Measurements from ENCODE around the gene CGB7.
"Not testable (repeated sequence)": the region's sequence is repeated elsewhere in the genome, so short reads cannot be mapped to it uniquely, and the experiment has no call there.

CGB7 gene

DNA sequence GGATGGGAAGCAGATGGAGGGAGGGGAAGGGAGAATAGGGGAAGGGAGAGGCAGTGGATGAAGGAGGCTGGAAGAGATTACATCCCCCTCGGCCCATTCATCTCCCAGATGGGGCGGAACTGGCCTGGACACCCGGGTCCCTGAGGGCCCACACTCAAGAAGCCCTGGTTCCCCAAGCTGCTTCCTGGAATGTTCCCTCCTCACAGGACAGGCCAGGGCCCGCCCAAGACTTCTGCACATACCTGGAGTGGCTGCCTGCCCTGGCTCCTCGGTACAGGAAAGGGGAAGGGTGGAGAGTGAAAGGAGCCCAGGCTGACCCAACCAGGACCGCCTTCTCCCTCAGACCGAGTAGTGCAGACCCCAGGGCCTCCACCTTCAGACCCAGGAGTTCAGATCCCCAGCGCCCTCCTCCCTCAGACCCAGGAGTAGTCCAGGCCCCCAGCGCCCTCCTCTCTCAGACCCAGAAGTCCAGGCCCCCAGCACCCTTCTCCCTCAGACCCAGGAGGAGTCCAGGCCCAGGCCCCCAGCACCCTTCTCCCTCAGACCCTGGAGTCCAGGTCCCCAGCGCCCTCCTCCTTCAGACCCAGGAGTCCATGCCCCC, 6.6 kb upstream of the CGB7 start:
- H3K27me3 ChIP-seq, result peaks cover 98% of the 10 kb centered on the region
- H3K4me3 ChIP-seq, result no peak overlapping the region
- H4K20me1 ChIP-seq, result no peaks in the 10 kb centered on the region
- H3K4me1 ChIP-seq, result peaks cover 8% of the 10 kb centered on the region
- H3K9ac ChIP-seq, result no peak overlapping the region
- H3K9me3 ChIP-seq, result no peaks in the 10 kb centered on the region
- no peak for TF ChIP-seq Cebpa-rat (IDR thresholded peaks at IDR 0.05)
- H3K4me2 ChIP-seq, result peak overlapping the region; percentile 50
- no peak overlapping the region for H3K27ac ChIP-seq
- no peaks in the 10 kb centered on the region for H3K36me3 ChIP-seq

DNA sequence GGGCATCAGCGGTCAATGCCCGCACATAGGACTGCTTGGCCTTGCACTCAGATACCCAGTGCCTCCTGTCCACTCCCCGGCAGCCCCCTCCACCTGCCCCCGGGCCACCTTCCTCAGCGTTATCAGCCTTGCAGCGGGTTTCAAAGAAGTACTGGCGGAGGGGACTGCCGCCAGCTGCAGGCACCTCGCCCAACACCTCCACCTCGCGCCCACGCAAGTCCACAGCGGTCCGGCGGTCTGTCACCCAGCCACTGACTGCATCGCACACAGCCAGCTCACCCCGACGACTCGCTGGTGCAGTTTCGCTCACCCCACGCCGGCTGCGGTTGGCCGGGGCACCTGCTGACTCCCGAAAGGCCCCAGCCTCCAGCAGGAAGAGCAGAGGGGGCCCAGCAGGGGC, 3.9 kb upstream of the CGB7 start:
- peaks cover 2% of the 10 kb centered on the region; the same call in 1 of the 2 replicates for H4K20me1 ChIP-seq
- no peak overlapping the region for H3K4me3 ChIP-seq
- H3K27ac ChIP-seq, result no peak overlapping the region
- H3K9ac ChIP-seq, result no peak overlapping the region
- TF ChIP-seq Cebpa-rat (IDR thresholded peaks at IDR 0.05), result no peak
- no peaks in the 10 kb centered on the region for H3K9me3 ChIP-seq
- no peaks in the 10 kb centered on the region for H3K36me3 ChIP-seq
- H3K4me1 ChIP-seq, result peaks cover 24% of the 10 kb centered on the region
- H3K4me2 ChIP-seq, result no peak overlapping the region
- peaks cover 100% of the 10 kb centered on the region for H3K27me3 ChIP-seq

DNA sequence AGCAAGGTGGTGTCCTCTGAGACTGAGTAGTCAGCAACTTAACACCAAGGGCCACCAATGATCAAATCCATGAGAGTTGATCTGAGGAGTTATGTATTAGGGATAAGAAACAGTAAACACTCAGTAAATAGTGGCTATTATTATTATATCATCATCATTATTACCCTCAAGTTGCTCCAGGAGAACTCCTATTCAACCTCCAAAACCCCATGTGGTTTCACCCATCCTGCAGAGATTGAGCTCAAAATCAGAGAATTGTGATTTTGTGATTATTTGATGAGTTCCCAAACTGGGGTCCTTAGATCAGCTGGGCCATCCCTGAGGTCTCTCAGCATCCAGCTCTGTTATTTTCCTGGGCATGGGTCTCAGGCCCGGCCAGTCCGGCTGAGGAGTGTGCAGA, 3.5 kb upstream of the CGB7 start:
- TF ChIP-seq Cebpa-rat (IDR thresholded peaks at IDR 0.05), result no peak
- Histone ChIP-seq H4K20me1 (peaks cover 7% of the 10 kb centered on the region; the same call in 1 of the 2 replicates), H3K9me3 (no peaks in the 10 kb centered on the region), H3K4me3 (no peak overlapping the region), H3K9ac (no peak overlapping the region), H3K36me3 (no peaks in the 10 kb centered on the region), H3K4me1 (peaks cover 28% of the 10 kb centered on the region), H3K4me2 (no peak overlapping the region), H3K27me3 (peaks cover 100% of the 10 kb centered on the region), H3K27ac (no peak overlapping the region)

DNA sequence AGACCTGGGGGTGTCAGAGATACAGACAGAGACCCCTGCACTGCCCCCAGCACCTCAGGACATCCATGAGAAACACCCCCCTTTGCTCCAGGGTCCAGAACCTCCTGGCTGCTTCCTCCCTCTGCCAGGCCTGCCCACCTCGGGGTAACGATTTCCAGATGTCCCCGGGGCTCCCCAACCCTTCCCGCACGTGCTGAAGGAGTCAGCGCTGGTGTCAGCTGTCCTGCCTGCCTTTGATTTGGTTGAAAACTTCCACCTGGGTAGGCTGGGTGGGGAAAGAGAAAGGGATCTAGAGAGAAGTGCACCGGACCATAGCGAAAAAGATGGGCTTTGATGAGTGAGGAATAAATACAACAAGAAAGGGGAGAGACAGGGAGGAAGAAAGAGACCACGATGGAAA, 1.5 kb upstream of the CGB7 start:
- H3K9me3 ChIP-seq, result no peaks in the 10 kb centered on the region
- peak overlapping the region; percentile 34 for H3K4me2 ChIP-seq
- H3K4me1 ChIP-seq, result peaks cover 31% of the 10 kb centered on the region
- peaks cover 93% of the 10 kb centered on the region for H3K27me3 ChIP-seq
- H3K4me3 ChIP-seq, result no peak overlapping the region
- H3K36me3 ChIP-seq, result no peaks in the 10 kb centered on the region
- H3K27ac ChIP-seq, result no peak overlapping the region
- no peak overlapping the region for H3K9ac ChIP-seq
- H4K20me1 ChIP-seq, result peaks cover 8% of the 10 kb centered on the region; the same call in 1 of the 2 replicates
- TF ChIP-seq Cebpa-rat (IDR thresholded peaks at IDR 0.05), result no peak

DNA sequence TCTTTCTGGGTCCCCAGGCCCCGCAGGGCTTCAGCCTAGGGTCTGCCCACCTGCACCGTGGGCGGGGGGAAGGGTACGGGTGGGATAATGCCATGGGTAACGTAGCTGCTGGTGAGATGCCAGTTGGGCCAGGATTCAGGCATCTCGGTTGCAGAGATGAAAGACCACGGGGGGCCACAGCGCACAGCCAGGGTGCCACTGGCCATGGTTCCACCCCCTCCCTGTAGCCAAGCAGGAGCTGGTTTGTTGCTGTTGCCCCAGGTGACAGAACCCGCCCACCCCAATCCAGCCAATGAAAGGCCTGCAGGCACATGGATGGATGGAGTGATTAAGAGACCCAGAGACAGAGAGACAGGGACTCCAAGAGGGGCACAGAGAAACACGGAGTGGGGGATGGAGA, 1.0 kb upstream of the CGB7 start:
- H3K4me1 ChIP-seq, result peaks cover 31% of the 10 kb centered on the region
- H3K9ac ChIP-seq, result no peak overlapping the region
- no peak overlapping the region for H3K4me3 ChIP-seq
- no peaks in the 10 kb centered on the region for H3K9me3 ChIP-seq
- H3K27ac ChIP-seq, result no peak overlapping the region
- no peak for TF ChIP-seq Cebpa-rat (IDR thresholded peaks at IDR 0.05)
- H3K4me2 ChIP-seq, result 0 out of 2 replicates have a peak overlapping the region, but pooled peaks have one; percentile 34
- H3K27me3 ChIP-seq, result peaks cover 89% of the 10 kb centered on the region
- no peaks in the 10 kb centered on the region for H3K36me3 ChIP-seq
- peaks cover 8% of the 10 kb centered on the region; the same call in 1 of the 2 replicates for H4K20me1 ChIP-seq

DNA sequence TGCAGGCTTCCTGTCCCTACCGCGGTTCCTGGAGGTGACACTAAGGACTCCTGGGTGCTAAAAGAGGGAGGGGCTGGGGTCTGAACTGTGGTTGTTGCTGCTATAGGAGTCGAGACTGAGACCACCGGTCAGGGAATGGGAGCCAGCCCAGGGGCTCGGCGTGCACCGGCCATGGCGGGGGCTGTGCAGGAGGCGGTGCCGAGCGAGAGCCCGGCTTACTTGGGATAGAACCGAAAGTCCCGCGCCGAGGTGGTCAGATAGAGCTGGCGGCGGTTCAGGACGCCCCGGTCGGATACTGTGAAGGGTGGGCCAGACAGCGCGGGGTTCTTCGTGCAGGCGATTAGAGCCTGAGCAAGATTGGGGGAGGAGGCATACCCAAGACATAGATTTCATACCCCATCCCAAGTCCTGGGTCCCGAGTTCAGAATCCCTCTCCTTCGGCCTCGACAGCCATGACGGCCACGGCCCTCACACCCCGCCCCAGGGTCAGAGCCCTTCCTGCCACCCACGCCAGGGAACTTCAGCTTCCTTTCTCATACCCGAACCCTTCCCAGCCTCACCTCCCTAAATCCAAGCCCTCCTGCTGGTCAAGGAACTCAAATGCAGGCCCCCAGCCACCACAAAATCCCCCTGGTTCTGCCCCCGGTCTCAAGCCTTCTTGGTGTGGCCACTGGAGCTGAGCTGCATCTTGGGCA, 500 bp downstream of the CGB7 start:
- H3K36me3 ChIP-seq, H4K20me1 ChIP-seq, H3K9me3 ChIP-seq, H3K9ac ChIP-seq, H3K27ac ChIP-seq: not testable (repeated sequence)
- peaks cover 31% of the 10 kb centered on the region for H3K4me1 ChIP-seq
- H3K4me2 ChIP-seq, result peak overlapping the region; percentile 75
- H3K4me3 ChIP-seq, result peak overlapping the region; percentile 60
- peaks cover 73% of the 10 kb centered on the region for H3K27me3 ChIP-seq

DNA sequence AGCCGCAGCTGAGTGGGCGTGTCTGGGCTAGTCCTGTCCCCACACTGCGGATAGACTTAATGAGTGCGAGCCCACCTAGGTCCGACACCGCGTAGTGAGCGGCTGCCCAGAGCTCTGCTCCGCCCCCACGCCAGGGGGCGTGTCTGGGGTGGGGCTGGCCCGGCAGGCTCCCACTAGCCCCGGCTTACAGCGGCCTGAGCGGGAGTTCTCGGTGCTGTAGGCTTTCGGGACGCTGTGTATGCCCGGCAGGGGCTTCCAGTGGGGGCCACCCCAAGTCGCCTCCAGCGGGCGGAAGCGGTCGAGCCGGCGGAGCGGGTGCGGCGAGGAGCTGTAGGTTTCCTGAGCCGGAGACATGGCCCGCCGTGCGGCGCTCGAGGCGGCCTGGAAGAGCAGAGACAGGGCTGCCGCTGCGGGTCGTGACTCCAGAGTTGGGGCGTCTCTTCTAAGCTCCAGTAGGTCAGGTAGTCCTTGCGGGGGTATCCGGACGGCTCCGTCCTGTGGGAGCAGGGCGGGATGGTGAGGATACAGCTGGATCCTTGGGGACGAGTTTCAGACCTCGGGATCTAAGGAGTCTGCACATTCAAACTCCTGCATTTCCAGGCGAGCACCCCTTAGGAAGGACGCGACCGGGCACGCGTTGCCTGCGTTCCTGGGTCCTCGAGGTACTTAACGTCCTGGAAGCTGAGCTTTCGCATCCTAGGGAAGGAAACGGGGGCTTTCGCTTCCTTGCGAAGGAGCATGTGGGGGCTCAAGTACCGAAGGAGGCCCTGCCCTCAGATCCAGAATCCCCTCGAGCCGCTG, 1.2 kb downstream of the CGB7 start:
- peaks cover 31% of the 10 kb centered on the region for H3K4me1 ChIP-seq
- H4K20me1 ChIP-seq, result peaks cover 8% of the 10 kb centered on the region; the same call in 1 of the 2 replicates
- no peak overlapping the region for H3K27ac ChIP-seq
- H3K9ac ChIP-seq, result no peak overlapping the region
- TF ChIP-seq Cebpa-rat (IDR thresholded peaks at IDR 0.05), result no peak
- H3K4me3 ChIP-seq, result peak overlapping the region; percentile 60
- H3K27me3 ChIP-seq, result peaks cover 66% of the 10 kb centered on the region
- H3K36me3 ChIP-seq, result no peaks in the 10 kb centered on the region
- peak overlapping the region; percentile 75 for H3K4me2 ChIP-seq
- H3K9me3 ChIP-seq, result no peaks in the 10 kb centered on the region

DNA sequence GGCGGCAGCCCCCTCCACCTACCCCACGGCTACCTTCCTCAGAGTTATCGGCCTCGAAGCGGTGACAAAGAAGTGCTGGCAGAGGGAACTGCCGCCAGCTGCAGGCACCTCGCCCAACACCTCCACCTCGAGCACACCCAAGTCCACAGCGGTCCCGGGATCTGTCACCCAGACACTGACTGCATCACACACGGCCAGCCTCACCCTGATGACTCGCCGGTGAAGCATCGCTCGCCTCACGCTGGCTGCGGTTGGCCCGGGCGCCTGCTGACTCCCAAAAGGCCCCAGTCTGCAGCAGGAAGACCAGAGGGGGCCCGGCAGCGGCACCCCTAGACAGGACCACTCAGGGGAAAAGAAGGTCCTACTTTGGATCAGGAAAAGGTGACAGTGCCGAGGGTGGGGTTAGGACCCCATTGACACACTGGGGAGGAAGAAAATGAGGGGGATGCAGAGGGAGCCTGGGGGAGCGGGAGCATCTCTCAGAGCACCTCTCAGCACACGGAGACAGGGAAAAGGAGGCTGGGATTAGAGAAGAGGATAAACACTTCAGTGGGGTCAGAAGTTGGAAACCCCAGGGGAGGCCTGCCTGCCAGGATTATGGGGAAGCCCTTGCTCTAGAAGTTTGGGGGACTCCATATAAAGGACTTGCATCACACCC, 7.0 kb downstream of the CGB7 start:
- not testable (repeated sequence) for H3K4me1 ChIP-seq, H3K4me2 ChIP-seq, H3K36me3 ChIP-seq

DNA sequence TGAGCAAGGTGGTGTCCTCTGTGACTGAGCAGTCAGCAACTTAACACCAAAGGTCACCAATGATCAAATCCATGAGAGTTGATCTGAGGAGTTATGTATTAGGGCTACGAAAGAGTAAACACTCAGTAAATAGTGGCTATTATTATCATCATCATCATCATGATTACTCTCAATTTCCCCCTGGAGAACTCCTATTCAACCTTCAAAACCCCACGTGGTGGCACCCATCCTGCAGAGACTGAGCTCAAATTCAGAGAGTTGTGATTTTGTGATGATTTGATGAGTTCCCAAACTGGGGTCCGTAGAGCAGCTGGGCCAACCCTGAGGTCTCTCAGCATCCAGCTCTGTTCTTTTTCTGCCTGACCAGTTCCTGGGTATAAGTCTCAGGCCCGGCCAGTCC, 7.7 kb downstream of the CGB7 start:
- not testable (repeated sequence) for H3K4me3 ChIP-seq, H3K4me1 ChIP-seq, H3K9me3 ChIP-seq, H3K36me3 ChIP-seq, H3K27me3 ChIP-seq, H4K20me1 ChIP-seq, H3K27ac ChIP-seq, H3K9ac ChIP-seq, H3K4me2 ChIP-seq

More for the DNA sequence above, 7.0 kb downstream of the CGB7 start:
- not testable (repeated sequence) for H3K27ac ChIP-seq, H4K20me1 ChIP-seq, H3K27me3 ChIP-seq, H3K4me3 ChIP-seq, H3K9ac ChIP-seq, H3K9me3 ChIP-seq

DNA sequence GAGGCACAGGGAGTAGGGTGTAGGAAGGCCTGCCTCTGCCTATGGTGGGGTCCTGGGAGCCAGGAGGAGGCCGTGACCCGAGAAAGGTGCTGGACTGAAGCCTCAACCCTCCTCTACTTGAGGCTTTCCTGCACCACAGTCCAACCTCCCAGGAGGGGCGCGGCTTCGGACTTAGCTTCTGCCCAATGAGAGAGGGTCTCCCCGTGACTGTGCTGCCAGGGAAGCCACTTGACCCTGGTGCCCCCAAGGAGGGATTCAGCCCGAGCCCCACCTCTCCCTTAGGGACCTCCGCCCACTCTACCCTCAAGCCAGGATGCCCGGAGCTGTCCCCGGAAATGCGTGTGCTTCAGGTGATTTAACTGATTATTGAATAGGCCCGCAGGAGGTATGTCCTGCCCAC, 8.5 kb downstream of the CGB7 start, which contains the start of gene CGB8:
TSS of gene CGB8 (minus strand) at position 101 of the 400 bp plus-strand sequence. CDS start 372 bp downstream, outside the sequence.
- H3K27ac ChIP-seq, H3K9ac ChIP-seq, H3K9me3 ChIP-seq: not testable (repeated sequence)

DNA sequence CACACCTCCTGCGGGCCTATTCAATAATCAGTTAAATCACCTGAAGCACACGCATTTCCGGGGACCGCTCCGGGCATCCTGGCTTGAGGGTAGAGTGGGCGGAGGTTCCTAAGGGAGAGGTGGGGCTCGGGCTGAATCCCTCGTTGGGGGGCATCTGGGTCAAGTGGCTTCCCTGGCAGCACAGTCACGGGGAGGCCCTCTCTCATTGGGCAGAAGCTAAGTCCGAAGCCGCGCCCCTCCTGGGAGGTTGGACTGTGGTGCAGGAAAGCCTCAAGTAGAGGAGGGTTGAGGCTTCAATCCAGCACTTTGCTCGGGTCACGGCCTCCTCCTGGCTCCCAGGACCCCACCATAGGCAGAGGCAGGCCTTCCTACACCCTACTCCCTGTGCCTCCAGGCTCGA, 14.0 kb downstream of the CGB7 start, which contains the start of gene CGB5:
TSS of gene CGB5 (plus strand) at position 301 of the 400 bp plus-strand sequence. CDS start 362 bp downstream, outside the sequence.
- H3K4me1 ChIP-seq, result 0 out of 2 replicates have a peak, but pooled peaks cover 11% of the 10 kb centered on the region
- not testable (repeated sequence) for H3K27ac ChIP-seq, H3K4me3 ChIP-seq, H3K9me3 ChIP-seq, H4K20me1 ChIP-seq, H3K9ac ChIP-seq, H3K36me3 ChIP-seq, H3K27me3 ChIP-seq, H3K4me2 ChIP-seq

More for the DNA sequence above, 8.5 kb downstream of the CGB7 start, which contains the start of gene CGB8:
- not testable (repeated sequence) for H3K4me1 ChIP-seq, H3K4me3 ChIP-seq, H3K36me3 ChIP-seq, H3K27me3 ChIP-seq, H4K20me1 ChIP-seq, H3K4me2 ChIP-seq

DNA sequence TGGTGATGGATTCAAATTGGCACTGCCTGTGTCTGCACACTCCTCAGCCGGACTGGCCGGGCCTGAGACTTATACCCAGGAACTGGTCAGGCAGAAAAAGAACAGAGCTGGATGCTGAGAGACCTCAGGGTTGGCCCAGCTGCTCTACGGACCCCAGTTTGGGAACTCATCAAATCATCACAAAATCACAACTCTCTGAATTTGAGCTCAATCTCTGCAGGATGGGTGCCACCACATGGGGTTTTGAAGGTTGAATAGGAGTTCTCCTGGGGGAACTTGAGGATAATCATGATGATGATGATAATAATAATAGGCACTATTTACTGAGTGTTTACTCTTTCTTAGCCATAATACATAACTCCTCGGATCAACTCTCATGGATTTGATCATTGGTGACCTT, 14.9 kb downstream of the CGB7 start:
- H3K36me3 ChIP-seq, H4K20me1 ChIP-seq, H3K27ac ChIP-seq, H3K4me2 ChIP-seq, H3K27me3 ChIP-seq, H3K9me3 ChIP-seq, H3K9ac ChIP-seq, H3K4me3 ChIP-seq: not testable (repeated sequence)
- 0 out of 2 replicates have a peak, but pooled peaks cover 11% of the 10 kb centered on the region for H3K4me1 ChIP-seq

Measured in BLaER1 (cell line).